ENCODE measurements around the gene IDUA.

GRCh38 chr4:1030031-1030430 is 43.2 kb downstream of the IDUA start:
- TF ChIP-seq YY1 (IDR thresholded peaks at IDR 0.05; ENCODE audit: low read depth) (no peak), EP300 (IDR thresholded peaks at IDR 0.05; ENCODE audit: borderline replicate concordance) (no peak), MAX (IDR thresholded peaks at IDR 0.05) (no peak), REST (IDR thresholded peaks at IDR 0.05; ENCODE audit: low read depth) (no peak), CREB1 (IDR thresholded peaks at IDR 0.05; ENCODE audit: low read depth) (no peak), TEAD4 (IDR thresholded peaks at IDR 0.05) (no peak), TAF1 (IDR thresholded peaks at IDR 0.05; ENCODE audit: low read depth) (no peak), EGR1 (IDR thresholded peaks at IDR 0.05) (no peak), CEBPB (IDR thresholded peaks at IDR 0.05) (no peak)
